Suprapubic skin (tissue), 3 donors: ENCODE measurements around the gene OR2Z1.

ENCODE experiments used
- POLR2AphosphoS5 ChIP-seq, 3 donors: sonication (generic); formaldehyde crosslinking; IDR thresholded peaks; one replicate each; pipeline ENCODE4 v1.6.1; 2017; ENCODE audit warnings: antibody characterized with exemption in 3 of 3
- TF ChIP-seq, protein P1 (sequence below), 2 donors: fragments of 200-600 bp in 1 of 2; fragments of 450-650 bp in 1 of 2; sonication (generic) in 1 of 2; IDR thresholded peaks; one replicate each; pipeline ENCODE4 v1.5.1; 2016 to 2019; ENCODE audit warnings: antibody characterized with exemption in 2 of 2, mild to moderate bottlenecking in 1 of 2, moderate library complexity in 1 of 2

DNA sequence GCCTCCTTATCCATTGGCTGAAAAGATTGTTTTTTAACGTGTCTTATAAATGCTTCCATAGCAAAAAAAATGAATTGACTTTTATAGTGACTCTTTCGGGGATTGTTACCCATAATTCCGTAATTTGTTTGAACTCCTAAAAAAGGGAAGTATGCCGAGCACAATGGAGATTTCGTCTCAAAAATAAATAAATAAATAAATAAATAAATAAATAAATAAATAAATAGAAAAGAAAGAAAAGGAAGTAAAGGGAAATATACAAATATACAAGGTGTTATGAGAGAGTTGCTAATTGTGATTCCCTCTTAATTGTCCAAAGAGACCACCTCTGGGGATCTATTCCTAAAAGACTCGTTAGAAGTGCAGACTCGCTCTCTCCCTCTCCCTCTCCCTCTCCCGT, 16.9 kb downstream of the OR2Z1 start:
- TF ChIP-seq, protein P1, sequence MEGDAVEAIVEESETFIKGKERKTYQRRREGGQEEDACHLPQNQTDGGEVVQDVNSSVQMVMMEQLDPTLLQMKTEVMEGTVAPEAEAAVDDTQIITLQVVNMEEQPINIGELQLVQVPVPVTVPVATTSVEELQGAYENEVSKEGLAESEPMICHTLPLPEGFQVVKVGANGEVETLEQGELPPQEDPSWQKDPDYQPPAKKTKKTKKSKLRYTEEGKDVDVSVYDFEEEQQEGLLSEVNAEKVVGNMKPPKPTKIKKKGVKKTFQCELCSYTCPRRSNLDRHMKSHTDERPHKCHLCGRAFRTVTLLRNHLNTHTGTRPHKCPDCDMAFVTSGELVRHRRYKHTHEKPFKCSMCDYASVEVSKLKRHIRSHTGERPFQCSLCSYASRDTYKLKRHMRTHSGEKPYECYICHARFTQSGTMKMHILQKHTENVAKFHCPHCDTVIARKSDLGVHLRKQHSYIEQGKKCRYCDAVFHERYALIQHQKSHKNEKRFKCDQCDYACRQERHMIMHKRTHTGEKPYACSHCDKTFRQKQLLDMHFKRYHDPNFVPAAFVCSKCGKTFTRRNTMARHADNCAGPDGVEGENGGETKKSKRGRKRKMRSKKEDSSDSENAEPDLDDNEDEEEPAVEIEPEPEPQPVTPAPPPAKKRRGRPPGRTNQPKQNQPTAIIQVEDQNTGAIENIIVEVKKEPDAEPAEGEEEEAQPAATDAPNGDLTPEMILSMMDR (IDR thresholded peaks at IDR 0.05), result no peak
- TF ChIP-seq POLR2AphosphoS5 (IDR thresholded peaks at IDR 0.05), result no peak
